ENCODE data around the gene SH2D6.
A peak's percentile ranks its signal among the peaks of the same experiment; 100 is the strongest.
"Not testable (repeated sequence)": the region's sequence is repeated elsewhere in the genome, so short reads cannot be mapped to it uniquely, and the experiment has no call there.

The SH2D6 gene

GRCh38 chr2:85418132-85419008 is at the start of gene SH2D6:
Gene SH2D6, plus strand, starts transcription at chr2:85418714. Its CDS starts 10,752 bp downstream, at chr2:85429466.
- H3K4me1 Mint-ChIP-seq (ENCODE audit: low read depth): peaks cover 32% of the 10 kb centered on the region
- peak within 1 kb of the TSS; percentile 92 for H3K4me3 Mint-ChIP-seq
- H3K27ac Mint-ChIP-seq: peak within 1 kb of the TSS; percentile 97
- no peaks in the 10 kb centered on the region for H3K9me3 Mint-ChIP-seq
- H3K36me3 Mint-ChIP-seq (ENCODE audit: low read depth): no peaks in the 10 kb centered on the region
- peaks cover 4% of the 10 kb centered on the region for H3K27me3 Mint-ChIP-seq (ENCODE audit: low read depth)

- Mint-ChIP-seq H3K27ac (no peak overlapping the region), H3K9me3 (no peaks in the 10 kb centered on the region), H3K4me1 (ENCODE audit: low read depth) (no peaks in the 10 kb centered on the region), H3K36me3 (ENCODE audit: low read depth) (peaks cover 19% of the 10 kb centered on the region), H3K4me3 (no peak overlapping the region), H3K27me3 (ENCODE audit: low read depth) (no peaks in the 10 kb centered on the region)
Measured at GRCh38 chr2:85368921-85369320, 49.6 kb upstream of the SH2D6 start.

- Mint-ChIP-seq H3K27me3 (ENCODE audit: low read depth) (no peaks in the 10 kb centered on the region), H3K4me1 (ENCODE audit: low read depth) (no peaks in the 10 kb centered on the region), H3K36me3 (ENCODE audit: low read depth) (peaks cover 20% of the 10 kb centered on the region), H3K4me3 (no peak overlapping the region), H3K27ac (no peak overlapping the region), H3K9me3 (no peaks in the 10 kb centered on the region)
Measured at GRCh38 chr2:85369500-85369899, 49.0 kb upstream of the SH2D6 start.

- Mint-ChIP-seq H3K36me3 (ENCODE audit: low read depth) (peaks cover 26% of the 10 kb centered on the region), H3K27ac (no peak overlapping the region), H3K4me1 (ENCODE audit: low read depth) (no peaks in the 10 kb centered on the region), H3K4me3 (no peak overlapping the region), H3K27me3 (ENCODE audit: low read depth) (no peaks in the 10 kb centered on the region), H3K9me3 (no peaks in the 10 kb centered on the region)
Measured at GRCh38 chr2:85371045-85371444, 47.5 kb upstream of the SH2D6 start.

- H3K27me3 Mint-ChIP-seq (ENCODE audit: low read depth): no peaks in the 10 kb centered on the region
- no peaks in the 10 kb centered on the region for H3K4me1 Mint-ChIP-seq (ENCODE audit: low read depth)
- peaks cover 44% of the 10 kb centered on the region for H3K36me3 Mint-ChIP-seq (ENCODE audit: low read depth)
- H3K9me3 Mint-ChIP-seq: peaks cover 6% of the 10 kb centered on the region
- H3K4me3 Mint-ChIP-seq: no peak overlapping the region
- H3K27ac Mint-ChIP-seq: no peak overlapping the region
Measured at GRCh38 chr2:85376291-85377065, 42.0 kb upstream of the SH2D6 start.

- Mint-ChIP-seq H3K4me1 (ENCODE audit: low read depth) (no peaks in the 10 kb centered on the region), H3K36me3 (ENCODE audit: low read depth) (peaks cover 45% of the 10 kb centered on the region), H3K9me3 (peaks cover 6% of the 10 kb centered on the region), H3K27me3 (ENCODE audit: low read depth) (no peaks in the 10 kb centered on the region), H3K4me3 (no peak overlapping the region), H3K27ac (no peak overlapping the region)
Measured at GRCh38 chr2:85377083-85377482, 41.4 kb upstream of the SH2D6 start.

- H3K4me3 Mint-ChIP-seq: no peak overlapping the region
- H3K36me3 Mint-ChIP-seq (ENCODE audit: low read depth): peaks cover 46% of the 10 kb centered on the region
- no peaks in the 10 kb centered on the region for H3K4me1 Mint-ChIP-seq (ENCODE audit: low read depth)
- H3K27me3 Mint-ChIP-seq (ENCODE audit: low read depth): no peaks in the 10 kb centered on the region
- H3K27ac Mint-ChIP-seq: no peak overlapping the region
- H3K9me3 Mint-ChIP-seq: peaks cover 6% of the 10 kb centered on the region
Measured at GRCh38 chr2:85378257-85378656, 40.3 kb upstream of the SH2D6 start.

GRCh38 chr2:85380048-85380447 is 38.5 kb upstream of the SH2D6 start:
- peaks cover 48% of the 10 kb centered on the region for H3K36me3 Mint-ChIP-seq (ENCODE audit: low read depth)
- no peak overlapping the region for H3K27ac Mint-ChIP-seq
- no peaks in the 10 kb centered on the region for H3K27me3 Mint-ChIP-seq (ENCODE audit: low read depth)
- H3K4me3 Mint-ChIP-seq: no peak overlapping the region
- peaks cover 6% of the 10 kb centered on the region for H3K9me3 Mint-ChIP-seq
- no peaks in the 10 kb centered on the region for H3K4me1 Mint-ChIP-seq (ENCODE audit: low read depth)

GRCh38 chr2:85383151-85383550 is 35.4 kb upstream of the SH2D6 start:
- H3K27me3 Mint-ChIP-seq (ENCODE audit: low read depth); H3K9me3 Mint-ChIP-seq; H3K4me3 Mint-ChIP-seq; H3K4me1 Mint-ChIP-seq (ENCODE audit: low read depth); H3K27ac Mint-ChIP-seq: not testable (repeated sequence)
- peaks cover 37% of the 10 kb centered on the region for H3K36me3 Mint-ChIP-seq (ENCODE audit: low read depth)

- Mint-ChIP-seq H3K27me3 (ENCODE audit: low read depth) (no peaks in the 10 kb centered on the region), H3K36me3 (ENCODE audit: low read depth) (peaks cover 32% of the 10 kb centered on the region), H3K27ac (no peak overlapping the region)
Measured at GRCh38 chr2:85383850-85384249, 34.7 kb upstream of the SH2D6 start.

GRCh38 chr2:85385746-85386145 is 32.8 kb upstream of the SH2D6 start:
- Mint-ChIP-seq H3K27ac (no peak overlapping the region), H3K36me3 (ENCODE audit: low read depth) (peaks cover 32% of the 10 kb centered on the region), H3K4me1 (ENCODE audit: low read depth) (no peaks in the 10 kb centered on the region), H3K9me3 (no peaks in the 10 kb centered on the region), H3K27me3 (ENCODE audit: low read depth) (no peaks in the 10 kb centered on the region), H3K4me3 (no peak overlapping the region)

More at GRCh38 chr2:85383850-85384249, 34.7 kb upstream of the SH2D6 start:
- Mint-ChIP-seq H3K4me3 (no peak overlapping the region), H3K9me3 (peaks cover 4% of the 10 kb centered on the region), H3K4me1 (ENCODE audit: low read depth) (no peaks in the 10 kb centered on the region)

- Mint-ChIP-seq H3K27ac (no peak overlapping the region), H3K27me3 (ENCODE audit: low read depth) (no peaks in the 10 kb centered on the region), H3K9me3 (no peaks in the 10 kb centered on the region), H3K4me3 (no peak overlapping the region), H3K36me3 (ENCODE audit: low read depth) (peaks cover 34% of the 10 kb centered on the region), H3K4me1 (ENCODE audit: low read depth) (peaks cover 13% of the 10 kb centered on the region)
Measured at GRCh38 chr2:85387754-85388153, 30.8 kb upstream of the SH2D6 start.

GRCh38 chr2:85388878-85389538 is 29.5 kb upstream of the SH2D6 start:
- no peak overlapping the region for H3K4me3 Mint-ChIP-seq
- H3K9me3 Mint-ChIP-seq: no peaks in the 10 kb centered on the region
- H3K4me1 Mint-ChIP-seq (ENCODE audit: low read depth): peaks cover 18% of the 10 kb centered on the region
- H3K36me3 Mint-ChIP-seq (ENCODE audit: low read depth): peaks cover 32% of the 10 kb centered on the region
- H3K27ac Mint-ChIP-seq: peak overlapping the region; percentile 18
- no peaks in the 10 kb centered on the region for H3K27me3 Mint-ChIP-seq (ENCODE audit: low read depth)

- Mint-ChIP-seq H3K27ac (peak overlapping the region; percentile 29), H3K9me3 (no peaks in the 10 kb centered on the region), H3K27me3 (ENCODE audit: low read depth) (no peaks in the 10 kb centered on the region), H3K4me3 (no peak overlapping the region), H3K36me3 (ENCODE audit: low read depth) (peaks cover 28% of the 10 kb centered on the region), H3K4me1 (ENCODE audit: low read depth) (peaks cover 20% of the 10 kb centered on the region)
Measured at GRCh38 chr2:85390941-85391669, 27.4 kb upstream of the SH2D6 start.
